GM12865 (cell line): ENCODE data around the gene LRRC34.
A peak's percentile ranks its signal among the peaks of the same experiment; 100 is the strongest.

Source experiments
- DNase-seq: peaks from one replicate; pipeline ENCODE4 v3.0.0; 2010; ENCODE audit warnings: low read depth
- H3K4me3 ChIP-seq: 2 replicates; pipeline ENCODE4 v1.5.1; 2011; ENCODE audit warnings: mild to moderate bottlenecking, low read depth, low read length, control low read depth
- TF ChIP-seq, protein P1 (sequence below): IDR thresholded peaks from 2 replicates; pipeline ENCODE4 v1.5.1; 2011; ENCODE audit warnings: low read length, control low read depth, low read depth, inconsistent platforms; ENCODE audit not compliant: insufficient read depth; ENCODE audit errors: missing control alignments

LRRC34 gene

DNA sequence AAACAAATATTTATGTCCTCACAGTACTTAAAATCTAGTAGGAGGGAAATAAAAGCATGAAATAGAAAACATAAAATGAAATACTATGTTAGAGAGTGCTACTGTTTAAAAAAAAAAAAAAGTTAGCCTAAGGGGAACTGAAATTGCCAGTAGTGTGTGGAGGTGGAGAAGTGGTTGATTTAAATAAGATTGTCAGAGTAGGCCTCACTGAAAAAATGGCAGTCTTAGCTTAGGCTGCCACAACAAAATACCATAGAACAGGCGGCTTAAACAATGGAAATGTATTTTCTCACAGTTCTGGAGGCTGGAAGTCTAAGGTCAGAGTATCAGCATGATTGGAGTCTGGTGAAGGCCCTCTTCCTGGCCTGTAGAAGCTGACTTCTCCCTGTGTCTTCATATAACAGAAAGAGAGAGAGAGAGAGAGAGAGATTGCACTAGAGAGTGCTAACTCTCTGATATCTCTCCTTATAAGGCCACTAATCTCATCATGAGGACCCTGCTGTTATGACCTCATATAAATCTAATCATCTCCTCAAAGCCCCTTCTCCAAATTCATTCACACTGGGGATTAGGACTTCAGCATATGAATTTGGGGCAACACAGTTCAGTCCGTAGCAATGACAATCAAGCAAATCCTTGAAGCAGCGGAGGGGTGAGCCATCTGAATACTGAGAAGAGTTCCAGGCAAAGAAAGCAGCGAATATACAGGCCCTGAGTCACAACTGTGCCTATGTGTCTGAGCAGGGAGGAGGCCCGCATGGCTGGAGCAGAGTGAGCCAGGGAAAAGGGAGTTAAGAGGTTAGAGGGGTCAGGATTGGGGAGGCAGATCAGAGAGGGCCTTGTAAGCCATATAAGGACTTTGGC, 23.6 kb upstream of the LRRC34 start:
- H3K4me3 ChIP-seq: no peak overlapping the region
- TF ChIP-seq, protein P1, sequence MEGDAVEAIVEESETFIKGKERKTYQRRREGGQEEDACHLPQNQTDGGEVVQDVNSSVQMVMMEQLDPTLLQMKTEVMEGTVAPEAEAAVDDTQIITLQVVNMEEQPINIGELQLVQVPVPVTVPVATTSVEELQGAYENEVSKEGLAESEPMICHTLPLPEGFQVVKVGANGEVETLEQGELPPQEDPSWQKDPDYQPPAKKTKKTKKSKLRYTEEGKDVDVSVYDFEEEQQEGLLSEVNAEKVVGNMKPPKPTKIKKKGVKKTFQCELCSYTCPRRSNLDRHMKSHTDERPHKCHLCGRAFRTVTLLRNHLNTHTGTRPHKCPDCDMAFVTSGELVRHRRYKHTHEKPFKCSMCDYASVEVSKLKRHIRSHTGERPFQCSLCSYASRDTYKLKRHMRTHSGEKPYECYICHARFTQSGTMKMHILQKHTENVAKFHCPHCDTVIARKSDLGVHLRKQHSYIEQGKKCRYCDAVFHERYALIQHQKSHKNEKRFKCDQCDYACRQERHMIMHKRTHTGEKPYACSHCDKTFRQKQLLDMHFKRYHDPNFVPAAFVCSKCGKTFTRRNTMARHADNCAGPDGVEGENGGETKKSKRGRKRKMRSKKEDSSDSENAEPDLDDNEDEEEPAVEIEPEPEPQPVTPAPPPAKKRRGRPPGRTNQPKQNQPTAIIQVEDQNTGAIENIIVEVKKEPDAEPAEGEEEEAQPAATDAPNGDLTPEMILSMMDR: no peak
- DNase-seq: peak; percentile 51

DNA sequence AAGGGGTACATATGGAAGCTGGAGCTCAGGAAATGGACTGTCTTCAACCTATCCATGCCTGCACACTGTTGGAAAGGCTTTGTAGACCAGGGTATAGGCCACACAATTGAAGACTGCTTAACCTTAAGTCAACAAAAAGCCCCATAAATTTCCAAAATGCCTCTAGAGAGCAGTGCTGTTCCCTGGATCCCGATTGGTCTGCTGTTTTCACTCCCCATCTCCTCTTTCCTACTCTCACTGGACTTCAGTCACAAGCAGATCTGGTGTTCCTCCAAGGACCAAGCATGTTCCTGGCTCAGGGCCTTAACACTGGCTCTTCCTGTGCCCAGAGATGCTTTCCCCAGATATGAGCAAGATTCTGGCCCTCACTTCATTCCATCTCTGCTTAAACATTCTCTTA, 22.8 kb upstream of the LRRC34 start:
- DNase-seq: no peak
- TF ChIP-seq, protein P1: no peak
- H3K4me3 ChIP-seq: no peak overlapping the region

DNA sequence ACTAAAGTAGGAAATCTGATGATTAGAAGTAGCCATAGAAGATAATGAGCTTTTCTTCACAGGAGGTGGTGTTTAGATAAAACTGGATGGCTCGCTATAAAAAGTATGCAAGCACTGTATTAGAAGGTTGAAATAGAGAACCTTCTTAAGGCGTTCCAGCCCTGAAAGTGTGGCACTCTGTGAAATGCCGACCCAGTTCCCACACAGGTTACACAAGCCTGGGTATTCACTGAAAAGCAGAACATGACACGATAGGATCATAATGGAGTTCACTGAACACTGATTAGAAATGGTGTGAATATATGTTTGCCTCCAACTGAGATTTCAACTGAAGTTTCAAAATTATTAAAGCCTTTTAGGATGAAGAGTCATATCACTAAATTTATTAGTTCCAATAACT, 15.0 kb upstream of the LRRC34 start:
- DNase-seq: no peak
- TF ChIP-seq, protein P1: no peak
- no peak overlapping the region for H3K4me3 ChIP-seq

DNA sequence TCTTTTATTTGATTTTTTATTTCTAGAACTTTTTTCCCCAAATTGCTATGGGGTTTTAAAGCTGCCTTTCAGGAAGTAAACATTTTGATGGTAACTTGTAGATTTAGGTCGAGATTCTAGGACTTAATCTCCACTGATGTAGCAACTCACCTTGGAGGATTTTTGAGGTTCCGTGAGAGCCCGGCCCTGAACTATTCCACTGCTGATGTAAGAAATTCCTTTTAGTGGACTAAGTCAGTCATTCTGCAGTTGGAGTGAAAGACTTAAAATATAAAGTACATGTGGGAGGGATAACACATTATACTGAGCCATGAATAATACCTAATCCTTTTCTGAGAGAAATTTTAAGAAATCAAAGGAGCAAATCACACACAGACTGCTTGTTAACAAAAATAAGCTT, 12.6 kb upstream of the LRRC34 start:
- H3K4me3 ChIP-seq: no peak overlapping the region
- TF ChIP-seq, protein P1: no peak
- no peak for DNase-seq

DNA sequence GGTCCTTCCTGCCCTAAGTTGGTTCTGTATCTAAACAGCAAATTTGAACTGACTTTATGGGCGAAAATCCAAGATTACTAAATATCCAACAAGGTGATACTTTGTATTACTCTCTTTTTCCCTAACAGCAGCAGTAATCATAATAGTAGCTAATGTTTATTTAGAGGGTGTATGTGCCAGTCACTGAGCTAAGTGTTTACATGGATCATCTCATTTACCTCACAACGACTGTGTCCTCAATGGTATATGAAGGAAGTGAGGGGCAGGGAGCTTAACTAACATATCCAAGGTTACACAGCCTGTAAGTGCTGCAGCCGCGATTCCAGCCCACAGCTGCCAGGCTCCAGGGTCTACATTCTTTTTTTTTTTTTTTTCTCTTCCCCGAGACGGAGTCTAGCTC, 10.3 kb upstream of the LRRC34 start:
- DNase-seq: no peak
- TF ChIP-seq, protein P1: no peak
- no peak overlapping the region for H3K4me3 ChIP-seq

DNA sequence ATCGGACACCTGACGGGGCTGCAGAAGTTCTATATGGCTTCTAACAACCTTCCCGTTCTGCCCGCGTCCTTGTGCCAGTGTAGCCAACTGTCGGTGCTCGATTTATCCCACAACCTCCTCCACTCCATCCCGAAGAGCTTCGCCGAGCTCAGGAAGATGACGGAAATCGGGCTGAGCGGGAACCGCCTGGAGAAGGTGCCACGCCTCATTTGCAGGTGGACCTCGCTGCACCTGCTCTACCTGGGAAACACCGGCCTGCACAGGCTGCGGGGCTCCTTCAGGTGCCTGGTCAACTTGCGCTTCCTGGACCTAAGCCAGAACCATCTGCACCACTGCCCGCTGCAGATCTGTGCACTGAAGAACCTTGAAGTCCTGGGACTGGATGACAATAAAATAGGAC, 9.8 kb upstream of the LRRC34 start:
- TF ChIP-seq, protein P1: no peak
- H3K4me3 ChIP-seq: no peak overlapping the region
- no peak for DNase-seq

DNA sequence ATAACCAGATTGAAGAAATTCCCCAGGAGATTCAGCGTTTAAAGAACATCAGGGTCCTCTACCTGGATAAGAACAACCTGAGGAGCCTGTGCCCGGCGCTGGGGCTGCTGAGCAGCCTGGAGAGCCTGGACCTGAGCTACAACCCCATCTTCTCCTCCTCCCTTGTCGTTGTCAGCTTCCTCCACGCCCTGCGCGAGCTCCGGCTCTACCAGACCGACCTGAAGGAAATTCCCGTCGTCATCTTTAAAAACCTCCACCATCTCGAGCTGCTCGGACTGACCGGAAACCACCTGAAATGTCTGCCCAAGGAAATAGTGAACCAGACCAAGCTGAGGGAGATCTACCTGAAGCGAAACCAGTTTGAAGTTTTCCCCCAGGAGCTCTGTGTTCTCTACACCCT, 9.4 kb upstream of the LRRC34 start:
- no peak for DNase-seq
- TF ChIP-seq, protein P1: no peak
- H3K4me3 ChIP-seq: no peak overlapping the region
